Measurements from ENCODE around the gene FMN2.

- TF ChIP-seq POLR2A (IDR thresholded peaks at IDR 0.05; ENCODE audit: low read depth, low read length) (no peak), POLR2AphosphoS5 (IDR thresholded peaks at IDR 0.05; ENCODE audit: low read depth, low read length) (no peak), POU2F2 (IDR thresholded peaks at IDR 0.05; ENCODE audit: low read depth, low read length) (no peak)
Measured at GRCh38 chr1:240337781-240338180, 246.1 kb downstream of the FMN2 start.

Measured in GM12891 (cell line).